ENCODE measurements around the gene GREM2. TPM values are rescaled to one million over a fixed set of nuclear protein-coding genes. Genes with fewer than 3 reads are reported as not detected.

Gene GREM2
- total RNA-seq, 1 experiment from 2014 or later = 0.03 TPM

DNA sequence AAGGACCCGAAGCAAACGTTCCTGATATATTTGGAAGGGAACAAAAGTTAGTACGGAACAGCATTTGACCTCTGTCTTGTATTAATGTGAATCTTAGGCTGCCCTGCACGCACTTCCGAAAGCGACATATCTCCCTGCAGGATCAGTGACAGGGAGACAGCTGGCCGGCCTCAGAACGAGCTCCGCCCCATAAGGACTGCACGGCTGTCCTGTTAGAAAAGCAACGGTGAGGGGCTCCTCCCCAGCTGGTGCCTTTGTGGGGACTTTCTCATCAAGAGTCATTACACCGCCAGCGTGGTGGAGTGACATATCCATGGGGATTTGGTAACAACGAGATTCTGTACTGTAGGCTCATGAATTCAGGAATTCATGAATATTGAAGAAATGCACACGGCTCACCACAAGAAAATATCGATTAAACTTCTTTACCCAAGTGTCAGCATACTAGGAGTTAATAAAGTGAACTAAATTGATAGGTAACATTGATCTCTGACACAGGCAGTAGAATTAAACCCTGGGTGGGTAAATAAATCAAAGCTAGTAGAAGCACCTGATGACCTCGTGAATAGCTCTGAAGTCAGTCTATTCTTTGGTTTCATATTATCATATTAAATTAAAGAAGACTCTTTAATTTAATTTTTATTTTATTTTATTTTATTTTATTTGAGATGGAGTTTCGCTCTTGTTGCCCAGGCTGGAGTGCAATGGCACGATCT is 8.1 kb upstream of the GREM2 start:
- Histone ChIP-seq H3K9me3 (replicated peaks) (no peaks in the 10 kb centered on the region), H3K4me1 (replicated peaks) (no peaks in the 10 kb centered on the region), H3K27me3 (replicated peaks) (peaks cover 4% of the 10 kb centered on the region), H3K4me3 (no peak overlapping the region), H3K27ac (no peak overlapping the region), H3K36me3 (no peaks in the 10 kb centered on the region)
- DNase-seq (ENCODE audit: low read depth in 1 of 2, low spot score in 2 of 2) = no peak

DNA sequence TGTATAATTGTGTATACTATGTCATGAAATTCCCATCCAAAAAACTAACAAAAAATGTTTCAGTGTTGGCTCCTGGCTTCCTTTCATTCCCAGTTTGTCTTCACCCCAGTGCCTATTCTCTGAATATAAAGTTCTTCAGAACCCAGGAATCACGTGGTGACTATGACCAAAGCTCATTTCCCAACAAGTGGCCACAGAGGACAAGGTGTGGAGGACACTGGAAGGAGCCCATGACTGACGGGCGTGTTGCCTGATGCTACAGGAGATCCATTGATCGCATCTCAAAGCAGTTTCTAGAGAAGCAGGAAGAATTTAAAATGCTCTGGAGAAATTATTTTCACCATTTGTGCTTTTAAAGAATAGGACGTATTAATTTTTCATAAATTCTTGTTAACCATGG is 7.4 kb upstream of the GREM2 start:
- no peaks in the 10 kb centered on the region for H3K9me3 ChIP-seq (replicated peaks)
- no peak for DNase-seq (ENCODE audit: low read depth in 1 of 2, low spot score in 2 of 2)
- no peaks in the 10 kb centered on the region for H3K36me3 ChIP-seq
- peaks cover 10% of the 10 kb centered on the region for H3K27me3 ChIP-seq (replicated peaks)
- no peak overlapping the region for H3K27ac ChIP-seq
- H3K4me1 ChIP-seq (replicated peaks) = no peaks in the 10 kb centered on the region
- H3K4me3 ChIP-seq = no peak overlapping the region

DNA sequence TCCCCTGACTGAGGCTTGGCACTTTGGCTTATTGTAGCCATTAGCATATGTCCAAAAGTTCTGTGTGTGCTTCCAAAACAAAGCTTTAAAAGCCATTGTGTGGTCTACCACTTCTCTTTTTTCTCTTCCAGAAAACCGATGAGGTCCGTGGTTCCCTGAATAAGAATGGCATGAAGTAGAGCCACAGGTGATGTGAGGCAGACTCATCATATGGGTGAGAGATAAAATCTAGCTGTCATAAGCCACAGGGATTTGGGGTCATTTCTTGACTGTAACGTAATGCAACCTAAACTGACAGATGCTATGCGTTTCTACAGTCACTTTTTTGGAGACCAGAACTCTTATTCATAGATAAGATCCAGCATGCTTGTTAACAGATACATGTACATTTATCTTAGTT is 7.0 kb upstream of the GREM2 start:
- Histone ChIP-seq H3K27me3 (replicated peaks) (peaks cover 14% of the 10 kb centered on the region), H3K36me3 (no peaks in the 10 kb centered on the region), H3K9me3 (replicated peaks) (no peaks in the 10 kb centered on the region), H3K4me3 (no peak overlapping the region), H3K4me1 (replicated peaks) (no peaks in the 10 kb centered on the region), H3K27ac (no peak overlapping the region)
- no peak for DNase-seq (ENCODE audit: low read depth in 1 of 2, low spot score in 2 of 2)

DNA sequence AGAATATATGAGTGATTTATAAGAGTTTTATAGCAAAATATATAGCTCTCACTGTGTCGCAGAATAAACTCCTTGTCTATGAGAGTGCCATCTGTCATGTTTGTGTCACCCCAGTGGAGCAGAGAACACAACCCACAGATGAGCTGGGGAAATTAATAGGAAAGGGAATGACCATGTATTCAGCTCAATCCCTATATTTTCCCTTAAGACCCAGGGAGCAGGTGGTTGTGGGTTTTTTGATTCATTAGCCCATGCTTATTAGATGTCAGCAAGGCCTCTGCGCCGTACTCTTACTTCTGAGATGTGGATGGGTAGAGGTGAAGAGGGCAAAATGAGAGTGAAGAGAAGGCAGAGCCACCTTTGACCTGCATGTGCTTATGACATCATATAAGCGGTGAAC is 4.1 kb upstream of the GREM2 start:
- DNase-seq (ENCODE audit: low read depth in 1 of 2, low spot score in 2 of 2) = no peak
- Histone ChIP-seq H3K9me3 (replicated peaks) (no peaks in the 10 kb centered on the region), H3K36me3 (no peaks in the 10 kb centered on the region), H3K27me3 (replicated peaks) (peaks cover 36% of the 10 kb centered on the region), H3K4me1 (replicated peaks) (peaks cover 4% of the 10 kb centered on the region; the same call in 1 of the 2 replicates), H3K4me3 (no peak overlapping the region), H3K27ac (no peak overlapping the region)

DNA sequence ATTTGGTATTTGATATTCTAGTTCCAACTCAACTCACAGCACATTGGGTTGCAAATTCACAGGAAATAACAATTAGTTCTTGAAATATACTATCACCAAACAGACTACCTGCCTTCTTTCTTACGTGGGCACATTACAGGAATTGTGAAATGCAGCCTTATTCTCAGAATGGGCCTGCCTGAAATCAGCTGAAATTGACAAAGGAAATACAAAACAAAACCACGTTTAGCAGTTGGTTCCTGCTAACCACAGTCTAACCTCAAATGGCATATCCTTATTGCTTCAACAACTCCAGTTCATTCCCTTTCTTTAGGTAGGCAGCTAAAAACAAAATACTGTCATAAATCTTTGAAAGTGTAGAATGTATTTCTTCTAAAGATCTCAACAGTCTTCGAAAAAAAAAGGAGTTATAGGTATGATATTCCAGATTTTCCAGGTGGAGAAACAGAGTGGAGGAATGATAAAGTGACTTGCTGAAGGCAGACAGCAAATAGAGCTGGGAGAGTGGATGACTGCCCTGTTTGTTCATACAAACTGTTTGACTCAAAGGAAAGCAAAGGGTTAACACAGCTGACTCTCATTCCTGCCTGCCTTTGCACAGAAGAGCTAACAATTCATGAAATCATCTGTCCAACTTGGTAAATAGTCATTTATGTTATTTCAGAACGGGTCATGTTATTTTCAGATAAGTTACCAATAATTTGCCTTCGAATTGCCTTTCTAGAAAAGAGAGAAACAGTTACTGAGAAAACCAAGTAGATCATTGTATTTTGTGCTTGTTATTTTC is 1.6 kb upstream of the GREM2 start:
- Histone ChIP-seq H3K9me3 (replicated peaks) (no peaks in the 10 kb centered on the region), H3K36me3 (no peaks in the 10 kb centered on the region), H3K27ac (no peak overlapping the region), H3K4me3 (no peak overlapping the region), H3K27me3 (replicated peaks) (peaks cover 56% of the 10 kb centered on the region), H3K4me1 (replicated peaks) (peaks cover 4% of the 10 kb centered on the region; the same call in 1 of the 2 replicates)
- DNase-seq (ENCODE audit: low read depth in 1 of 2, low spot score in 2 of 2) = no peak

DNA sequence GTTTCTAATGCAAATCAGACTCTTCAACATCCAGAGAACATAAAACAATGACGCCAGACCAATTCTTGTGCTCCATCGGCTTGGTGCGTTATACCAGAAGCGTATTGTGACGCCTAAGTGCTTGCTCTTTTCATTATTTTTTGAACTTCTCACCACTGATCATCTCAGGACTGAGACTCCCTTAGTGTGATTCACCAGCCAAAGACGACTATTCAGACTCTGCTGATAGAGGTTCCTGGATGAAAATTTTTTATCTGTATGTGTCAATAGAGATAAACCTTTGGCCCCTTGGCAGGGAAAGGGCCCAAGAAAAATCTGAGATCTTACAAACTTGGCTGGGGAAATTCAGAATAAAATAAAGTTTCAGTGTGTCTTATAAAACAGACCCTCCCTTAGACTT is 856 bp upstream of the GREM2 start:
- Histone ChIP-seq H3K27ac (no peak overlapping the region), H3K36me3 (no peaks in the 10 kb centered on the region), H3K9me3 (replicated peaks) (no peaks in the 10 kb centered on the region), H3K4me3 (no peak overlapping the region), H3K27me3 (replicated peaks) (peaks cover 62% of the 10 kb centered on the region), H3K4me1 (replicated peaks) (peaks cover 4% of the 10 kb centered on the region; the same call in 1 of the 2 replicates)
- no peak for DNase-seq (ENCODE audit: low read depth in 1 of 2, low spot score in 2 of 2)

DNA sequence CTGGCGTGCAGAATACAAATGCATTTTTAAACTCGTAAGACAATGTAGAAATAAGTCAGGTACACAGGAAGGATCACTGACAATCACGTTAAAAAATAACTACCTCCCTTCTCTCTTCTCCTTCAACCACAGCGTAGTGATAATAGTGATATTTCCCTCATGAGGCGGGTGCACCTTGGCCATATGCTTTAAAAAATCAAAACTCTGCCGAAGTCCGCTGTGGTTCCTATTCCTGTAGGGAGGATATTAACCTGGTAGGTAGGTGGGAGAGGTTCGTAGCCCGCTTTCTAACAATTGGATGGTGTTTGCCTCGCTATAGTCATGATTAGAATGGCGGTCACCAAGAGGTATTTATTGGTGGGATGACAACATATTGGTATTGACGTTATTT is 732 bp downstream of the GREM2 start:
- H3K9me3 ChIP-seq (replicated peaks) = no peaks in the 10 kb centered on the region
- H3K27me3 ChIP-seq (replicated peaks) = peaks cover 63% of the 10 kb centered on the region
- H3K4me1 ChIP-seq (replicated peaks) = peaks cover 4% of the 10 kb centered on the region; the same call in 1 of the 2 replicates
- no peak for DNase-seq (ENCODE audit: low read depth in 1 of 2, low spot score in 2 of 2)
- no peak overlapping the region for H3K27ac ChIP-seq
- H3K36me3 ChIP-seq = no peaks in the 10 kb centered on the region
- peak overlapping the region; percentile 37 for H3K4me3 ChIP-seq

DNA sequence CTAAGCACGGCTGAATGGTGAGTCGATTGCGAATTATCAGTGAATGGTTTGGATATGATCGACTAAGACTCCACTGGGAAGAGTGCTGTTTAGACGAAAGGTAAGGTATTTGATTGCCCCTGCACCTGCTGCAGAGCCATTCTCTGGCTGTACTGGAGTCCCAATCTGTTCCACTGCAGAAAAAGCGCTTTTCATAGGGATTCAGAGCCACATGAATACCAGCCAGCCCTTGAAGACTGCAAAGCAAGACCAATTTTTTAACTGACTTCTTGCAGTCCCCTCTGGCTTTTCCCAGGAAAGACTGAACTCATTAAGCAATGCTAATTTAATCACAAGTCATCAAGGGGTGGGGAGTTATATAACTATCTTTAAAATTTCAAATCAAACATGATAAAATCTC is 1.3 kb downstream of the GREM2 start:
- Histone ChIP-seq H3K9me3 (replicated peaks) (no peaks in the 10 kb centered on the region), H3K27me3 (replicated peaks) (peaks cover 68% of the 10 kb centered on the region), H3K4me1 (replicated peaks) (peaks cover 4% of the 10 kb centered on the region; the same call in 1 of the 2 replicates), H3K4me3 (no peak overlapping the region), H3K36me3 (no peaks in the 10 kb centered on the region), H3K27ac (no peak overlapping the region)
- no peak for DNase-seq (ENCODE audit: low read depth in 1 of 2, low spot score in 2 of 2)

DNA sequence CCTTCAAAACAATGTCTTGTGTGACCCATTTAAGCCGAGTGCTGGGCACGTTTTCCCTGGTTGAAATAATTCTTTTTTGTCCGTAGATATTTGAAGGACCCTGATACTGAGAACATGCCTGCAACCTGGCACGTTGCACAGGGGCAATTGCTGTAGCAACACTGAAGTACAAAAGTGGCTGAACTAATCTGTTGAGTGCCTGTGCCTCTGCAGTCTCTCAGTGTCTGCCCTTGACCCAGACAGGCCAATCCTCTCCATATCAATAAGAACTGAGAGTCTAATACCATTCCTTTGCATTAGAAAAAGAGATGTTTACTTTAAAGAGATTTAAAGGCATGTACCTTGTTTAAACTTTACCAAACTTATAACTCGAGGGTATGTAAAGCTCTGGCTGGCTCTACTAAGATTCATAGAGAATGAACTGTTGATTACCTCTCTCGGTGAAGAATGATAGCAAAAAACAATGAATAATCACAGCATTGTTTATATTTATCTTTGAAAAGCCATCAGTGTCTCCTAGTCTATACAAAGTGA is 2.4 kb downstream of the GREM2 start:
- H3K9me3 ChIP-seq (replicated peaks) = no peaks in the 10 kb centered on the region
- H3K27me3 ChIP-seq (replicated peaks) = peaks cover 64% of the 10 kb centered on the region
- H3K4me3 ChIP-seq = no peak overlapping the region
- no peak for DNase-seq (ENCODE audit: low read depth in 1 of 2, low spot score in 2 of 2)
- H3K27ac ChIP-seq = no peak overlapping the region
- peaks cover 4% of the 10 kb centered on the region; the same call in 1 of the 2 replicates for H3K4me1 ChIP-seq (replicated peaks)
- no peaks in the 10 kb centered on the region for H3K36me3 ChIP-seq

DNA sequence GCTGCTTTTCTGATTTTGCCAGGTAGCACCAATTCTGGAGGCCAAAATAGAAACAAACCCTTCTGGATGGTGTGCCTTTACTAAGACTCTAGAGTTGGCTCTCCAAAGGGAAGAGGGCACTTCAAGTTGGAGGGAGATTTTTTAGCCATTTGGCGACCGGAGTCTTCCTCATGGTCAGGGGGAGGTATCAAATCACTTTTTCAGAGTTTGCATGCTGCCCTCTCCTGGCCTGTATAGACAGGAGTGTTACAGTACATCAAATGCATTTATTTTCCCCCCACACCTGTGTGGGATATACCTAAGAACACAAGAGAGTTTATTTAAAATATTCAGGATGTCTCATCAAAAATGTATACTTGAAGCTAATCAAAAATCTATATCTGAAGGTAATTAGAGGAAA is 3.2 kb downstream of the GREM2 start:
- Histone ChIP-seq H3K36me3 (no peaks in the 10 kb centered on the region), H3K27ac (no peak overlapping the region), H3K9me3 (replicated peaks) (no peaks in the 10 kb centered on the region), H3K4me3 (no peak overlapping the region), H3K4me1 (replicated peaks) (peaks cover 4% of the 10 kb centered on the region; the same call in 1 of the 2 replicates), H3K27me3 (replicated peaks) (peaks cover 55% of the 10 kb centered on the region)
- DNase-seq (ENCODE audit: low read depth in 1 of 2, low spot score in 2 of 2) = no peak

DNA sequence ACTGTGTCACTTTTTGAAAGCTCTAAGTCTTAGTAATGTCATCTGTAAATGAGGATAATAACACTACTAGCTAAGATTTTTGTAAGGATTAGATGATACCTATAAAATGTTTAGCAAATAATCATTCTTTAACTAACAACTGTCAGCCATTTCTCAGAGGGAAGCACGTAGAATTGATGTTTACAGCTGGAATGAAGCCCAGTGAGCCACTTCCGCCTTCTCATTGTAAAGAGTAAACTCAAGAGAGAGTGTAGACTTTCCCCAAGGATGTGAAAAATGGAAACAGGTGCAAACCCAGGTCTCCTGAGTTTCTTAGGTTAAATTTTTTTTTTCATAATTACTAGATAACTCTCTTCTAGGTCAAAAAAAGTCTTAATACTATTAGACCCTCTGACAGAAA is 4.9 kb downstream of the GREM2 start:
- no peak overlapping the region for H3K27ac ChIP-seq
- H3K27me3 ChIP-seq (replicated peaks) = peaks cover 42% of the 10 kb centered on the region
- H3K9me3 ChIP-seq (replicated peaks) = no peaks in the 10 kb centered on the region
- DNase-seq (ENCODE audit: low read depth in 1 of 2, low spot score in 2 of 2) = no peak
- H3K4me3 ChIP-seq = no peak overlapping the region
- no peaks in the 10 kb centered on the region for H3K36me3 ChIP-seq
- H3K4me1 ChIP-seq (replicated peaks) = peaks cover 4% of the 10 kb centered on the region; the same call in 1 of the 2 replicates

DNA sequence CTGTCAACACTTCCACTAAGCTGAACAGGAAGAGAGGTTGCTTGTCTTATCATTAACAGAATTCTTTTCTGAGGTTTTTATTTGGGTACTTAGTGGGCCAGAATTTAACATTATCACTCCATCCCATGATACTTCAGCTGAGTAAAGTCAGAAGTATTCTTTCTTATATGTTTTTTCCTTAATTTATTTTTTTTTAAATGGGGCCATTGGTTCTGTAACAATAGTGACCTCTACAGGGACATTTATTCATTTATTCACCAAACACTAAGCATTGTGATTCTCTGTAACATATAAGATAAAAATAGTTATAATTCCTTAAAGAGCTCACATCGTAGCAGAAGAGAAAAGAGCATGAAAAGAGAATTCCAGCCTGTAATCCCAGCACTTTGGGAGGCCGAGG is 9.8 kb downstream of the GREM2 start:
- H3K4me1 ChIP-seq (replicated peaks) = no peaks in the 10 kb centered on the region
- no peak for DNase-seq (ENCODE audit: low read depth in 1 of 2, low spot score in 2 of 2)
- no peak overlapping the region for H3K4me3 ChIP-seq
- no peak overlapping the region for H3K27ac ChIP-seq
- H3K9me3 ChIP-seq (replicated peaks) = no peaks in the 10 kb centered on the region
- no peaks in the 10 kb centered on the region for H3K36me3 ChIP-seq
- peaks cover 15% of the 10 kb centered on the region for H3K27me3 ChIP-seq (replicated peaks)

DNA sequence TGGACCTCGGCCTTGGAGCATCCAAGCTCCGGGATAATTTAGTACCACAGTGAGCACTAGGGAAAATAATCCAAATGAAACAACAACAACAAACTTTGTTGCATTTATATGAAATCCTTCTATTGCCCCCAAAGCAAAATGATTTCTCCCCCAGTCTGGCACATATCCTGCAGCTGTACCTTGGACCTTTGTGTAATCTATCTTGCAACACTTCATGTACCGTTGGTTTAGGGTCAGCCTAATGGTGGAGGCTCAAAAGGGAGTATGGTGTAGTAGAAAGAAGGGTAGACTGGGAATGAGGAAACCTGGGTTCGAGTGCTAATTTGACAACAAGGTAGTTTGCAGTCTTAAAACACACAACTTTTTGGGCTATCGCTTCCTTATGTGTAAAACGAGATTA is 12.1 kb downstream of the GREM2 start:
- peaks cover 20% of the 10 kb centered on the region for H3K27me3 ChIP-seq (replicated peaks)
- no peaks in the 10 kb centered on the region for H3K4me1 ChIP-seq (replicated peaks)
- DNase-seq (ENCODE audit: low read depth in 1 of 2, low spot score in 2 of 2) = no peak
- no peaks in the 10 kb centered on the region for H3K36me3 ChIP-seq
- no peak overlapping the region for H3K4me3 ChIP-seq
- no peak overlapping the region for H3K27ac ChIP-seq
- H3K9me3 ChIP-seq (replicated peaks) = no peaks in the 10 kb centered on the region

DNA sequence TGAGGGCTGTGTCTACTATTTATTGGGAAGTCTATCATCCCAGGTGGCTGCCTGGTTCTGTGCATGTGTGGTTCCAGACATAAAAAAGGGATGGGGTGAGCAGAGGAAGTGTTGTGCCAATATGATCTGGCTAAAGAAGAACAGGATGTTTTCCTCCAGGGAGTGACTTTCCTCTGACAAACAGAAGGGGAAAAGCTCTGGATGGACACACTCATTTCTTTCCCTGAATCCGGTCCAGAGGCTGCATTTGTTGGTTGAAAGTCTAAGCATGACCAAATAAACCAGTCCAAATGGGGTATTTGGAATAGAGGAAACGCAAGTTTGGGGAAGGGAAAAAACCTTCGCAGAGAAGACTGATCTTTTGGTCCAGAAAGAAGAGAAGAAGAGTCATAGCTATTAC is 12.7 kb downstream of the GREM2 start:
- H3K27ac ChIP-seq = no peak overlapping the region
- peaks cover 22% of the 10 kb centered on the region for H3K27me3 ChIP-seq (replicated peaks)
- H3K9me3 ChIP-seq (replicated peaks) = no peaks in the 10 kb centered on the region
- DNase-seq (ENCODE audit: low read depth in 1 of 2, low spot score in 2 of 2) = no peak
- H3K36me3 ChIP-seq = no peaks in the 10 kb centered on the region
- no peak overlapping the region for H3K4me3 ChIP-seq
- no peaks in the 10 kb centered on the region for H3K4me1 ChIP-seq (replicated peaks)
